Endothelial cell of umbilical vein (primary cell): ENCODE data around the gene SLA2. TPM values are rescaled to one million over a fixed set of nuclear protein-coding genes. Genes with fewer than 3 reads are reported as not detected.

ENCODE experiments used
- BruUV-seq: library from RNA; stranded (reverse); fragments of 400-500 nt; replicated peaks from 2 replicates; lab custom pipeline; 2021; lab: Mats Ljungman, UMichigan
- CTCF ChIA-PET: fragments of 300-600, 350-600 bp; sonication (Branson Sonifier 250); formaldehyde crosslinking; loops from one replicate; lab custom pipeline; 2021; ENCODE audit warnings: antibody characterized with exemption, inconsistent platforms; lab: Charles Lee
- POLR2A ChIA-PET: fragments of 300-600, 350-600 bp; sonication (Branson Sonifier 250); formaldehyde crosslinking; loops from one replicate; lab custom pipeline; 2021; ENCODE audit warnings: antibody characterized with exemption, inconsistent platforms; lab: Charles Lee
- DNase-seq: peaks from one replicate; pipeline ENCODE4 v3.0.0-alpha.2; 2011; ENCODE audit warnings: low read depth, low spot score
- FAIRE-seq: peaks from 2 replicates; lab custom pipeline; 2011; peaks lifted over from hg19 to GRCh38; lab: Jason Lieb, UNC
- H2AFZ ChIP-seq: 2 replicates; pipeline ENCODE4 v1.6.0; 2012; ENCODE audit warnings: low read depth, low read length, control low read depth, inconsistent platforms
- H3K27ac ChIP-seq: 2 replicates; pipeline ENCODE4 v1.5.1; 2011; ENCODE audit warnings: low read depth, mild to moderate bottlenecking, control low read depth, low read length, moderate library complexity; ENCODE audit not compliant: insufficient read depth
- H3K27me3 ChIP-seq, 2 experiments: 2 replicates each; pipeline versions ENCODE4 v1.6.0 to v1.6.1; 2011; ENCODE audit warnings: low read length in 2 of 2, mixed read lengths in 1 of 2; ENCODE audit not compliant: control insufficient read depth in 2 of 2, insufficient read depth in 2 of 2
- H3K36me3 ChIP-seq, 2 experiments: 2 replicates in 1 of 2; 3 replicates in 1 of 2; pipeline ENCODE4 v1.5.1; 2011; ENCODE audit warnings: low read length in 2 of 2, mild to moderate bottlenecking in 1 of 2, moderate library complexity in 1 of 2; ENCODE audit not compliant: control insufficient read depth in 2 of 2, insufficient read depth in 2 of 2; ENCODE audit errors: extremely low read depth in 1 of 2
- H3K4me1 ChIP-seq: 3 replicates; pipeline ENCODE4 v1.5.1; 2011; ENCODE audit warnings: mild to moderate bottlenecking, low read length; ENCODE audit not compliant: control insufficient read depth, insufficient read depth; ENCODE audit errors: extremely low read depth
- H3K4me2 ChIP-seq: 2 replicates; pipeline ENCODE4 v1.6.1; 2011; ENCODE audit warnings: low read length, control low read depth, mixed read lengths; ENCODE audit not compliant: insufficient read depth
- H3K4me3 ChIP-seq, 3 experiments: fragments of 200-600 bp in 1 of 3; sonication (generic), shearing (Covaris generic) in 1 of 3; replicated peaks in 1 of 3; 2 replicates each; pipeline ENCODE4 v1.5.1; 2011 to 2016; ENCODE audit warnings: control low read depth in 3 of 3, low read length in 3 of 3, mild to moderate bottlenecking in 2 of 3, inconsistent platforms in 1 of 3, low read depth in 1 of 3, moderate library complexity in 1 of 3; ENCODE audit not compliant: insufficient read depth in 1 of 3
- H3K79me2 ChIP-seq: 2 replicates; pipeline ENCODE4 v1.6.0; 2012; ENCODE audit warnings: low read length, inconsistent platforms; ENCODE audit not compliant: control insufficient read depth, insufficient read depth
- H3K9ac ChIP-seq: replicated peaks from 2 replicates; pipeline ENCODE3; 2011; ENCODE audit warnings: low read length, control low read depth; ENCODE audit not compliant: insufficient read depth; ENCODE audit errors: extremely low read depth
- H3K9me1 ChIP-seq: replicated peaks from 3 replicates; pipeline ENCODE4 v1.6.0; 2011; ENCODE audit warnings: mild to moderate bottlenecking, low read length; ENCODE audit not compliant: control insufficient read depth, insufficient read depth; ENCODE audit errors: extremely low read depth
- H3K9me3 ChIP-seq: replicated peaks from 2 replicates; pipeline ENCODE4 v1.5.1; 2012; ENCODE audit warnings: low read length, inconsistent platforms; ENCODE audit not compliant: control insufficient read depth, insufficient read depth
- H4K20me1 ChIP-seq: replicated peaks from 2 replicates; pipeline ENCODE3; 2011; ENCODE audit warnings: mild to moderate bottlenecking, low read length; ENCODE audit not compliant: control insufficient read depth, insufficient read depth; ENCODE audit errors: extremely low read depth
- CTCF ChIP-seq, 2 donors: IDR thresholded peaks; 1 replicate in 1 of 2; 2 replicates in 1 of 2; pipeline ENCODE4 v1.5.1; 2011; ENCODE audit warnings: low read length in 2 of 2, mild to moderate bottlenecking in 2 of 2, moderate library complexity in 2 of 2, control low read depth in 1 of 2, inconsistent platforms in 1 of 2, low read depth in 1 of 2; ENCODE audit not compliant: insufficient read depth in 1 of 2; ENCODE audit errors: extremely low read depth in 1 of 2
- EZH2 ChIP-seq: IDR thresholded peaks from 2 replicates; pipeline ENCODE4 v1.6.1; 2012; ENCODE audit warnings: borderline replicate concordance, low read depth, mild to moderate bottlenecking, moderate library complexity, low read length, inconsistent platforms; ENCODE audit not compliant: severe bottlenecking
- FOS ChIP-seq: IDR thresholded peaks from 2 replicates; pipeline ENCODE4 v1.6.1; 2011; ENCODE audit warnings: mild to moderate bottlenecking, low read length, moderate library complexity, borderline replicate concordance; ENCODE audit not compliant: insufficient read depth
- GATA2 ChIP-seq: IDR thresholded peaks from 2 replicates; pipeline ENCODE4 v1.7.0; 2011; ENCODE audit warnings: low read depth, mild to moderate bottlenecking, moderate library complexity, mixed read lengths, low read length; ENCODE audit not compliant: insufficient read length, insufficient read depth
- MAX ChIP-seq: IDR thresholded peaks from 2 replicates; pipeline ENCODE4 v1.6.1; 2011; ENCODE audit not compliant: insufficient read depth, insufficient read length
- MYC ChIP-seq: IDR thresholded peaks from one replicate; pipeline ENCODE4 v1.6.1; 2011; ENCODE audit warnings: mild to moderate bottlenecking, low read depth, low read length
- POLR2A ChIP-seq: IDR thresholded peaks from 2 replicates; pipeline ENCODE4 v1.6.1; 2012; ENCODE audit warnings: low read depth, mild to moderate bottlenecking, control low read depth, low read length
- POLR2AphosphoS5 ChIP-seq: IDR thresholded peaks from 2 replicates; pipeline ENCODE4 v1.6.1; 2012; ENCODE audit warnings: low read depth, mild to moderate bottlenecking, control low read depth, low read length, moderate library complexity; ENCODE audit not compliant: insufficient read depth
- dilution Hi-C: fragments of 300-500 bp; cut with MboI; formaldehyde crosslinking; loops from one replicate; pipeline ENCODE4 v1.15.0; 2019; ENCODE audit warnings: low sequenced_read_pairs; ENCODE audit not compliant: extremely low pct_ligation_motif_present
- intact Hi-C: fragments of 100-400 bp; cut with micrococcal nuclease; formaldehyde crosslinking; loops from one replicate; pipeline ENCODE4 v1.10.0; 2022
- polyA plus RNA-seq, 4 experiments: library from polyadenylated mRNA; depleted of rRNA in 3 of 4; stranded (reverse) in 3 of 4; unstranded in 1 of 4; fragments of >200 nt; gene quantifications; 2 replicates each; pipeline versions ENCODE4 v1.2.1 to v1.2.3, GENCODE V29; 2011 to 2012; ENCODE audit warnings: missing spikeins in 1 of 4
- total RNA-seq: library from RNA; stranded (reverse); gene quantifications from 2 replicates; pipeline ENCODE4 v1.2.3, GENCODE V29; 2021

Gene SLA2
- total and polyA plus RNA-seq, 2 donors (not counting 3 experiments of a cell fraction or from before 2014, with no cell fraction given), result not detected

DNA sequence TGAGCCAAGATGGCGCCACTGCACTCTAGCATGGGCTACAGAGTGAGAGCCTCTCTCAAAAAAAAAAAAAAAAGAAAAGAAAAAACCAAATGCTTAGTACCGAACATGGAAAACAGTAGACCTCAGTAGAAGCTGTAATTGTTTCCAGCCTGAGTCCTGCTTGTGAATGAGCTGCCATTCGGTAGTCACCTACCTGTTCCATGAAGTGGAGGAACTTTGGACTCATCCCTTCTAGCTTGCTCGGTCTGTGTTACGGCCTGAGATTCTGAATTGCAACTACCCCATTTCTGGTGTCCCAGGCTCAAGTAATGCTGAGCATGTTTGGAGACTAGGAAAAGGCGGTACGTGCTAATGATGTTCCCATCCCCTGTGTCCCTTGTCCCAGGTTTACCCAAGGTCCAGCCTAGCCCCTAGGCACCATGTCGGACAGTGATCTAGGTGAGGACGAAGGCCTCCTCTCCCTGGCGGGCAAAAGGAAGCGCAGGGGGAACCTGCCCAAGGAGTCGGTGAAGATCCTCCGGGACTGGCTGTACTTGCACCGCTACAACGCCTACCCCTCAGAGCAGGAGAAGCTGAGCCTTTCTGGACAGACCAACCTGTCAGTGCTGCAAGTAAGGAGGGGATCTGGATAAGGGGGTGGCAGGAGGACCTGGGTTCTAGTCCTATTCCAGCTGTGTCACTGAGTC is 67.5 kb downstream of the SLA2 start:
- Histone ChIP-seq H4K20me1 (no peaks in the 10 kb centered on the region), H3K36me3 (peaks cover 5 to 14% of the 10 kb centered on the region in 2 experiments), H3K9me1 (no peaks in the 10 kb centered on the region), H3K27ac (no peak overlapping the region), H3K9ac (no peak overlapping the region), H3K9me3 (no peaks in the 10 kb centered on the region), H2AFZ (no peak overlapping the region), H3K27me3 (no peaks in the 10 kb centered on the region), H3K4me3 (no peak overlapping the region), H3K4me2 (no peak overlapping the region), H3K79me2 (peaks cover 41% of the 10 kb centered on the region), H3K4me1 (peaks cover 16% of the 10 kb centered on the region)
- intact Hi-C loops (no loop called here), dilution Hi-C loops (no loop called here)
- no peak for TF ChIP-seq POLR2AphosphoS5
- TF ChIP-seq GATA2, result no peak
- TF ChIP-seq EZH2, result no peak
- no peak for TF ChIP-seq FOS
- TF ChIP-seq CTCF (IDR thresholded peaks at IDR 0.05; ENCODE audit: extremely low read depth in 1 of 2, insufficient read depth in 1 of 2, low read depth in 1 of 2, low read length in 2 of 2), result no peak
- TF ChIP-seq MAX, result no peak
- no peak for TF ChIP-seq MYC
- TF ChIP-seq POLR2A, result no peak
- BruUV-seq, result no TSS peak
- FAIRE-seq (no peak), DNase-seq (no peak)
- ChIA-PET CTCF (interaction anchor here (0.6 to 2.0 kb wide), 2 partner anchors 25 to 27 kb away, joined by 3 to 7 read pairs; partner anchors contain the start of gene RAB5IF), POLR2A (no interaction called here)
